ENCODE measurements around the gene EEF1A2.
A peak's percentile ranks its signal among the peaks of the same experiment; 100 is the strongest.

EEF1A2 gene

DNA sequence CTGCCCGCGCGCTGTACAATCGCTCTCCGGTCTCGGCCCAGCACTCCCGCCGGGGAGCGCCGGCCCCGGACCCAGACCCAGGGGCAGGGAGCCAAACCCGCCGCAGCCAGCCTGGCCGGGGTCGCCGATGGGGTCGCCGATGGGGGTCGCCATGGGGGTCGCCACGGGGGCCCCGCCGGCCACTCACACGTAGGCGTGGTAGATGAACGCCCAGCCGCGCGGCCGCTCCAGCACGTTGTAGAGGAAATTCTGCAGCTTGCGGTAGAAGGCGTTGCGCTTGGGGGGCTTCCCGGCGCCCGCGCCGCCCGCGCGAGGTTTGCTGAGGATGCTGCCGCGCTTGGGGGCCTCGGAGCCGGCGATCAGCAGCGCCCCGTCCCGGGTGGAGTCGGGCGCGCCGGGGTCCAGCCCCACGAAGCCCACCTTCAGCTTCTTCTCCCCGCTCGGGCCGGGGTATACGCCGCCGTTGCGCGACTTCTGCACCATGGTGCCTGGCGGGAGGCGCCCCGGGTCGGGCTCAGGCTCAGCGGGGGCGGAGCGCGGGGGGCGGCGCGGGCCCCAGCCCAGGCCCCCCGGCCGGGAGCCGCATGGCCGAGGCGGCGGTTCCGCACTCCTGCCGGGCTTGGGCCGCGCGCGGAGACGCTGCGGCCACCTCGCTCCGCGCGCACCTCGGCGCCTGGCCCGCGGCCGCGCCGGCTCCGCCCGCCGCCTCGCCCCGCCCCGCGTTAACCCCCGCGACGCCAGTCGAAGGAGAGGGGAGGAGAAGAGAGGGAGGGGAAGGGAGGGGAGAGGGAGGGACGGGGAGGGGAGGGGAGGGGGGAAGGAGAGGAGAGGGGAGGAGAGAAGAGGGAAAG lies 26.7 kb downstream of the EEF1A2 start, which contains the start of gene KCNQ2:
Gene KCNQ2, minus strand, starts transcription at position 675 of the 851 bp plus-strand sequence. Its CDS starts 192 bp downstream, at position 483.
- DNase-seq, result peak in 10 of 56 donors; percentile 11 to 65 (median 29)

GRCh38 chr20:63471717-63471980 lies 27.2 kb downstream of the EEF1A2 start:
- DNase-seq, result no peak

DNA sequence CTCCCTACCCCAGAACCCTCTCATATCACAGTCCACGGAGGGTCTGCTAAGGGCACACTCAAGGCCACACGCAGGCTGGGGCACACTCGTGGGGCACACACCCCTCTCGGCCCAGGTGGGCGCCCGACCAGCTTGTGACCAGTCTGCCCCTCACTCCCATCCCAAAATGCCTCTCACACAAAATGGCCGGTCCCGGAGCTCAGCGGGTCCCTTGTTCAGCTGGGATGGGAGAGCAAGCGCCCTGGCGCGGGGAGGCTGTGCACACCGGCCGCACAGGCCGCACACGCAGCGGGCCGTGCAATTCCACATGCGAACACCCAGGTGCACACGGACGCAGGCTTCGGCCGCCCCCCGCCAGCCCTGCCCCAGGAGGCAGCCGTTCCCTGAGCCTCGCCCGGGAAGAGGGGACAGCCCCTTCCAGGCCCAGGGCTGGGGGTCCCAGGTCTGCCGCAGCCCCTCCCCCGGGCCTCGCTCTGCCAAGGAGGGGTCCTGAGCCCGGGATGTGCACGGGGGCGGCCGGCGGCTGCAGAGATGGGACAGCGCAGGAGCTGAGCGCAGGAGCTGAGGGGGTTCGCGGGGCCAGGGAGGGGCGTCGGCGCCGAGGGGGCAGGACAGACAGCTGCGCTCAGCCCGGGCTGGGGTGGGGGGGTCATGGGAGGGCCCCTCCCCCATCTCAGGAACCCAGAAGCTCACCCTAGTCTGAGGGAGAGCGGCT lies 27.7 kb downstream of the EEF1A2 start:
- DNase-seq, result peak in 3 of 56 donors; percentile 29 to 39 (median 30)

- no peak for DNase-seq
These were observed 28.5 kb downstream of the EEF1A2 start for GRCh38 chr20:63470410-63470809.

DNA sequence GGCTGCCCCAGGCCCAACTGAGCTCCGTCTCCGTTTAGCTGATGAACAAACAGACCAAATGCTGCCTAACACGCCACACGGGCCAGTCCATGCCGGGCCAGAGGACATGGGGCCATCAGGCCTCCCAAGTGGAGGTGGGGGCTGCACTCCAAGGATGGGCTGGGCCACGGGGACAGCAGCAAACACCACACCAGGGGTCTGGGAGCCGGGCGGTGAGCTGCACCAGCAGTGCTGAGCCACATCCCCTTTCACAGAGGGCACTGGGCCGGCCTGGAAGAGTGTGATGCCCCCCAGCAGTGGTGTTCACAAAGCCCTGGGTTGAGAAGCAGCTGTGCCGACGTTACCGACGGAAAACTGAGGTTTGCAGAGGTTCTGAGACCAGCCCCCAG lies 29.2 kb downstream of the EEF1A2 start:
- no peak for DNase-seq

GRCh38 chr20:63469019-63469712 lies 29.7 kb downstream of the EEF1A2 start:
- no peak for DNase-seq

- DNase-seq, result no peak
These were observed 30.5 kb downstream of the EEF1A2 start for GRCh38 chr20:63468421-63468820.

DNA sequence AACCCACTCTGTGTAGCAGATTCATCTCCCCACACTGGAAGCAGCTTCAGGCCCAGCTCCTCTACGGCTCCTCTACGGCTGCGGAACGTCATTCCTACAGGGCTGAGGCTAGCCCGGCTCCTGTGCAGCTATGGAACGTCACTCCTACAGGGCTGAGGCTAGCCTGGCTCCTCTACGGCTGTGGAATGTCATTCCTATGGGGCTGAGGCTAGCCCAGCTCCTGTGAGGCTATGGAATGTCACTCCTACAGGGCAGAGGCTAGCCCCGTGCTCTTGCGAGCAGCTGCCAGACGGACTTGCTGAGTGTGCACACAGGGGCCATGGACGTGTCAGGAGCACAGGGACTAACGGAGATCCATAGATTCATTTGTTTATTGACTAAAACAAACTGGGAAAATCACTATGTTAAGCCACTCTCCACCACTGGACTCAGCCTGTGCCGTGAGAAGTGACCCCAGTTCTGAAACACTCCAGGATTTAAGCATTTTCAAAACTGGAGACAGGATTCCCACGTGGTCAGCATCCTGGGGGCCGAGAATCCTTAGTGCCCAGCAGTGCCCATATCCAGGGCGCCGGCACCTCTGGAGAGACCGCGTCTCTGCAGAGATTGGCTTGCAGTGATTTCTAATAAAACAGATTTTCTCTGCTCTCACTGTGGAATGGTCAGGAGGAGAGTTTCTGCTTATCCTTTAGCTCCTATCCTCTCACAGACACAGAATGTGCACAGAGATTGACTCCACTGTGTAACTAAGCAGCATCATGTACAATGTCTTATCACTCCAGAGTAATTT lies 31.4 kb downstream of the EEF1A2 start:
- DNase-seq, result no peak

DNA sequence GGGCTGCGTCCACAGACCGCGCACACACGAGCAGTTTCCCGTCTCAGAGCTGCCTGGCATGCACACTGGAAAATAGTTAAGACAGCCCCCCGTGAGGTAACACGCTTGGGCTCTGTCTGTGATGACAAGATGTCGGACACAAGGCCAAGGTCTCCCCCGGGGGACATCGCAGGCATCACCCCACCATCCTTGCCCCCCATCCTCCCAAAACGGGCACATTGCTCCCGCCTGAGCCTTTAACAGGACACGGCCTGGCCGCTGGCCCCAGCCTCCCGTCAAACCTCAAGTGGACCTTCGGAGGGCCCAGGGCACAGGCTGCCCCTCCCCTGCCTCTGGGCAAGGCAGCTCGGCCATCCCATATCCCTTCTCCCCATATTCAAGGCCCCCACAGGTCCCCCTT lies 32.0 kb downstream of the EEF1A2 start:
- DNase-seq, result no peak

GRCh38 chr20:63466250-63466825 lies 32.5 kb downstream of the EEF1A2 start:
- peak in 4 of 56 donors; percentile 11 to 59 (median 29) for DNase-seq

GRCh38 chr20:63465380-63466249 lies 33.3 kb downstream of the EEF1A2 start:
- DNase-seq, result no peak

DNA sequence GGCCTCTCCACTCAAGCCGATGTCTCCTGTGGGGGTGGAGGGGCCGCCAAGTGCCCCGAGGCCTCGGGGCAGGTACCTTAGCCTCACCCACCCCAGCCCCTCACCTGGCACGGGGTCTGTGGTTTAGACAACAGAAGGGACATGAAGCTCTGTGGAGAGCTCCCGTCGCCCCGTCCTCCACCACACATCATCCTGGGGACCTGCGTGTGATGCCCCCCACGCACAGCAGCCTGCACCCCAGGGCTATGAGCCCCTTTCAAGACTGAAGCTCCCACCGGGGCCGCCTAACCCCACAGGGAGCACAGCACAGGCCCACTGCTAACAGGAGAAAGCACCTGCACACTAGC lies 34.6 kb downstream of the EEF1A2 start:
- DNase-seq, result no peak

GRCh38 chr20:63463400-63464288 lies 35.2 kb downstream of the EEF1A2 start:
- DNase-seq, result peak in 4 of 56 donors; percentile 26 to 40 (median 36)

DNA sequence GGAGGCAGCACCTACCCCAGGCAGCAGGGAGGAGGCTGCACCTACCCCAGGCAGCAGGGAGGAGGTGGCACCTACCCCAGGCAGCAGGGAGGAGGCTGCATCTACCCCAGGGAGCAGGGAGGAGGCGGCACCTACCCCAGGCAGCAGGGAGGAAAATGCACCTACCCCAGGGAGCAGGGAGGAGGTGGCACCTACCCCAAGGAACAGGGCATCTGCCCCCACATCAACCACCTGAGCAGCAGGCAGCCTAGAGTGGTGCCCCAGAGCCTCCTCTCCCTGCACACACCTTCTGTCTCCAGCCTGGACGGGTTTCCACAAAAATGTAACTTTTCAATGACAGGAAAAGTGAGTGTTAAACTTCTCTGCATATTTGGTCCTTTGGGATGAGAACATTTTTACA lies 36.6 kb downstream of the EEF1A2 start:
- DNase-seq, result no peak

- DNase-seq, result no peak
These were observed 37.6 kb downstream of the EEF1A2 start for GRCh38 chr20:63461104-63461763.

GRCh38 chr20:63459070-63459380 lies 39.9 kb downstream of the EEF1A2 start:
- no peak for DNase-seq

DNA sequence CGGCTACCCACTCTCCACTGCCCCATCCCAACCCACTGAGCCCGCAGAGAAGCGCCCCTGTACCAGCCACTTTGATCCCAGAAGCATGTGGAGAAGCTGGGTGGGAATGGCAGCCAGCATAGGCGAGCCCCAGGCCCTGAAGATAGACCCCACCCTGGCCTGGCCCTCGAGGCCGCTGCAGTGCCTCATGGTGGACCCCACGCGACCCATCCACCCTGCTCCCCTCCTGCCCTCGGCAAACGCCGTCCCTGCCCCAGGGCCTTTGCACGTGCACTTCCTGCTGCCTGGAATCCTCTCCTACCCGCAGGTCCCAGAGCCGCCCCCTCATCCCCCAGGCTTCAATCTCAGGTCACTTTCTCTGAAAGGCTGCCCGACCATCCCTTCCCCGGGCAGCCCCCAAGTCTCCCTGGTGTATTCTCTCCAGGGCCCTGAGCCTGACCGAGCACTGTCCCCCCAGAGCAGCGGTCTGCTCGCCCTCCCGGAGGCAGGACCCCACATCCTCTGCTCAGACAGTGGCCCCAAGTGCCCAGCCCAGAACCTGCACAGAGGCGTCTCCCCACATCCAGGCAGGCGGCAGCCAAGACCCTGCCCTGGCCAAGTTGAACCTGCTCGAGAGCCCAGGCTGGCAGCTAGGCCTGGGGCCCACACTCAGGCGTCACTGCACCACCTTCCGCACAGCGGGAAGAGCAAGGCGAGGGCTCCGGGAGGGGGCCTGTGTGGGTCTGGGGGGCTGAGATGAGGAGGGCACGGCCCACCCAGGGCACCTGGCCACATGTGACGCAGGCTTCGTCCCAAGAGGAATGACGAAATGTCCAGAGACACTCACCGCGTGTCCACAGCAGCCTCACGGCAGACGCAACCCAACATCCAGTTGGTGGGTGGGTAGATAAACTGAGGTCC lies 40.5 kb downstream of the EEF1A2 start:
- no peak for DNase-seq
